Liver (tissue), 3 donors: ENCODE results near the gene COL15A1.

ENCODE experiments used
- CTCF ChIP-seq: fragments of 150-350 bp; IDR thresholded peaks from 2 replicates; pipeline ENCODE4 v1.5.1; 2017; ENCODE audit warnings: improper control_type of control experiment, low read depth, low read length; ENCODE audit not compliant: missing input control
- GABPA ChIP-seq, 2 donors: IDR thresholded peaks in 1 of 2; conservative IDR thresholded peaks in 1 of 2; 2 replicates each; pipeline ENCODE4 v1.6.1; 2016; ENCODE audit warnings: antibody characterized with exemption in 2 of 2, mild to moderate bottlenecking in 1 of 2, moderate library complexity in 1 of 2
- HNF4G ChIP-seq: IDR thresholded peaks from 2 replicates; pipeline ENCODE4 v1.6.1; 2016; ENCODE audit warnings: antibody characterized with exemption
- MAX ChIP-seq: IDR thresholded peaks from 2 replicates; pipeline ENCODE4 v1.6.1; 2016; ENCODE audit warnings: antibody characterized with exemption
- RAD21 ChIP-seq, 2 donors: IDR thresholded peaks; 2 replicates each; pipeline ENCODE4 v1.6.1; 2016; ENCODE audit warnings: antibody characterized with exemption in 2 of 2, mild to moderate bottlenecking in 2 of 2
- REST ChIP-seq: IDR thresholded peaks from 2 replicates; pipeline ENCODE4 v1.6.1; 2016; ENCODE audit warnings: antibody characterized with exemption, mild to moderate bottlenecking
- TAF1 ChIP-seq: conservative IDR thresholded peaks from 2 replicates; pipeline ENCODE4 v1.6.1; 2016; ENCODE audit warnings: antibody characterized with exemption, mild to moderate bottlenecking
- ZBTB33 ChIP-seq: IDR thresholded peaks from 2 replicates; pipeline ENCODE4 v1.6.1; 2016; ENCODE audit warnings: antibody characterized with exemption
- donor health status: healthy.
- donor health status: healthy.

GRCh38 chr9:98953581-98954243, 10.0 kb downstream of the COL15A1 start:
- TF ChIP-seq CTCF (no peak), MAX (no peak), REST (no peak), TAF1 (no peak), GABPA (IDR thresholded peaks at IDR 0.05 in 1 of 2, conservative IDR thresholded peaks at IDR 0.05 in 1 of 2) (no peak), ZBTB33 (no peak), RAD21 (IDR thresholded peaks at IDR 0.05) (no peak), HNF4G (no peak)
